Right renal cortex interstitium (tissue), 3 donors: ENCODE data around the gene SLC51B. TPM values are rescaled to one million over a fixed set of nuclear protein-coding genes. Genes with fewer than 3 reads are reported as not detected.
"Not testable (repeated sequence)": the region's sequence is repeated elsewhere in the genome, so short reads cannot be mapped to it uniquely, and the experiment has no call there.

ENCODE experiments used
- DNase-seq, 3 donors: peaks; one replicate each; pipeline ENCODE4 v3.0.0-alpha.2; 2013; ENCODE audit warnings: low read depth in 3 of 3, low spot score in 2 of 3
- polyA plus RNA-seq, 3 donors: library from polyadenylated mRNA; unstranded; fragments of 120-200 nt; gene quantifications; one replicate each; pipeline ENCODE4 v1.2.1, GENCODE V29; 2013; ENCODE audit not compliant: insufficient read length in 3 of 3

The SLC51B gene
- polyA plus RNA-seq, result 10 to 100 TPM; 10.1 to 13.2 (median 11.8) TPM

DNA sequence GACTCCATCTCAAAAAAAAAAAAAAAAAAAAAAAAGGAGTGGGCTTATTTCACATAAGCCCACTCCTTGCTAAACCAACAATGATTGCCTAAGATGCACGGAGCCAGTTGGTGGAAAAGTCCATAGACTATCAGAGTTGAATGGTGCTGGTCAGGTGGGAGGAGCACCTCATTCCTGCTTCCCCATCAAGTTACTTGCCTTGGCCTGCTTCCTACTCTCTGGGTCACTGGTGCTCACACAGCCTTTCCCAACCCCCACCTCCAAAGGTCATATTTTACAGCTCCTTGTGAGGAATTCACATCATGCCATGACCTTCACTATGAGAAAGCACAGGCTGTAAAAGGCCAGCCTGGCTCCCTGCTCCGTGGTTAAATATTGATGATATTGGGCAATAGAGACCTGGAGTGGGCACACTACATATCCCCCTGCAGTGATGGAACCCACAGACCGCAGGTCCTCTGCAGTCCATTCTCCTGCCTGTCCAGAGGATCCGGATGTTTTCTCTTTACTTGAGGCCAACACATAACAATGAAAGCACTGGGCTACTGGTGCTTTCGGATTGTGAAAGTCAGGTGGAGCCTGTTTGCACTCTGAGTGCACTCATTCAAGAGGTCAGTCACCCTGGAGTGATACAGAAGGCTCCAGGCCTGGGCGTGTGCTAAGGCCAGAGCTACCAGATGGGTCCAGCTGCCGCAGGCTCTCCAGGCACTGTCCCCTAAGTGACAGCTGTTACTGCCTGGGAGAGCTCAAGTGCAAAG lies at the start of gene SLC51B:
Gene SLC51B, plus strand, starts transcription at position 664 of the 758 bp plus-strand sequence. CDS start 4,618 bp downstream, outside the sequence.
- no peak for DNase-seq

DNA sequence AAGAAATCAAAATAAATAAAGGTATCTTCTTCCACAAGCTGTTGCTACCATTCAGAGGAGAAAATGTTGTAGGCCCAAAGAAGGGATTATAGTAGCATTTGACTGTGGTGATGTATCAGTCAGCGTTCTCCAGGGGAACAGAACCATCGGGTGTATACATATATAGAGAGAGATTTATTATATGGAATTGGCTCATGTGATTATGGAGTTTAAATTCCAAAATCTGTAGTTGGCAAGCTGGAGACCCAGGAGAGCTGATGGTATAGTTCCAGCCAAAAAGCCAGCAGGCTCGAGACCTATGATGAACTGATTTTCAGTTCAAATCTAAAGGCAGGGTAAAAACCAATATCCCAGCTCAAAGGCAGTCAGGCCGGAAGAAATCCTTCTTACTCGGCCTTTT lies 48.1 kb upstream of the SLC51B start:
- DNase-seq, result no peak

DNA sequence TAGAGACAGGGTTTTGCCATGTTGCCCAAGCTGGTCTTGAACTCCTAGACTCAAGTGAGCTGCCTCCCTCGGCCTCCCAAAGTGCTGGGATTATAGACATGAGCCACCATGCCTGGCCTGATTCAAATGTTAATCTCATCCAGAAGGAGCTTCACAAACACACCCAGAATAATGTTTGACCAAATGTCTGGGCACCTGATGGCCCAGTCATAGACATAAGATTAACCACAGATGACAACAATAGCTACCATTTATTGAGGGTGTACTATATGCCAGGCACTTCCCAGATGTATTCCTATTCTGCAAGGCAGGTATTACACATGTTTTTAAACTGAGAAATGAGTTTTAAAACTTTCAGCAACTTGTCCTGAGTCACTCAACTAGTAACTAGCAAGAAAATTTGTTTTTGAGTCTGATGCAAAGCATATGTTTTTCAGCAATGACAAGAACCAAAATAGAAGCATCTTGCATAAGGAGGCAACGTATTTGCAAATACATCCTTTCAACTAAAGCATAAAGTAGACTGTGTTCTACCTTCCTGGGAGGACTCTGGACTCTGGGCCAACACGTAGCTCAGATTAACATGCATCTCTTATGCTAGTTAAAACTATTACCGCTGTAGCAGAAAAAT lies 47.3 kb upstream of the SLC51B start:
- DNase-seq, result no peak

DNA sequence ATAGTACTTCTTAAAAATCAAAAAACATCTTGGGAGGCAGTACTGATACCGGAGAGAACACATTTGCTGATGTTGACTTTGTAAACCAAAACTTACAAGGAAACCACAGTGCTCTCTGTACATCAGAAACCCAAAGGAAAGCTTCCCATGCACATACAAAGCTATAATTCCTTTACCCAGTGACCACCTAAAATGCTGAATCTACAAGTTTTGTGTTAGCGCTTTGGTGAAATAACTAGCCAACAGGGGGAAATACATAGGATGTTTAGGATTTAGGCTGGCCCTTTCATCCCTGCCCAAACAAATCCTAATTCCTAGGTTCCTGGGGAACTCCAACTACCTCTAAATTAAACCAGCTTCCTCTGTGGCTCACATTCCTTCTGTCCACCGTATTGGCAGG lies 40.2 kb upstream of the SLC51B start:
- no peak for DNase-seq

DNA sequence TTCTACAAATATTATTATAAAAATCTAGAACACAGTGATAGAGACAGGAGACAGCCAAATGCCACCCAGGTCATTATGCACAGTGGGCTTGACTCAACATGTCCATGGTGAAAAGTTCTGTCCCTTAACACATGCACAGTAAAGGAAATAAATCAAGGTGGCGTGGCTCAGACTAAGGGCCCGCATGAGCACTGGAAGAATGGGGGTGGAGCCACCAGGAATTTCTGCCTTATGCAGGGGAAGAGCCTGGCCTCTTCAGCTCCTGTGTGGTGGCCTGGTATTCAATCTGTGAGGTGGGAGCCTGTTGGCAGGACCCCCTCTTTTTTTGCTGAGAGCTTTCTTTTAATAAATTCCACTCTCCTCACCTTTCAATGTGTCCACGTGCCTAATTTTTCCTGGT lies 38.3 kb upstream of the SLC51B start:
- no peak for DNase-seq

DNA sequence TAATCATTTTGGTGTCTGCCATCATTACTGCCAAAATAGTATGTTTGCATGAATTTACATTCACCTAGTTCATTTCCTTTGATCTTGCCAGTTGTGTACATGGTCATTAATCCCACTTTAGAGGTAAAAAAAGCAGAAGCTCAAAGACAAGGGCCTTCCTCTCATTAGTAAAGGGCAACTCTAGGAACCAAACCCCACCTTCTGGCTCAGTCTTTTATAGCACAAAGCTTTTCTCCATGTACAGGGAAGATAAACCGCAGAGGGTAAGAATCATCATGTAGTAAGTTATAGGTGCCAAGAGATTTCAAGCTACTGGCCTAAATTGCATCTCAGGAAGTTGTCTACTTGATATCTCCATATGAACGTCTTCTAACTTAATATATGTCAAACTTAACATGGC lies 36.2 kb upstream of the SLC51B start:
- no peak for DNase-seq

DNA sequence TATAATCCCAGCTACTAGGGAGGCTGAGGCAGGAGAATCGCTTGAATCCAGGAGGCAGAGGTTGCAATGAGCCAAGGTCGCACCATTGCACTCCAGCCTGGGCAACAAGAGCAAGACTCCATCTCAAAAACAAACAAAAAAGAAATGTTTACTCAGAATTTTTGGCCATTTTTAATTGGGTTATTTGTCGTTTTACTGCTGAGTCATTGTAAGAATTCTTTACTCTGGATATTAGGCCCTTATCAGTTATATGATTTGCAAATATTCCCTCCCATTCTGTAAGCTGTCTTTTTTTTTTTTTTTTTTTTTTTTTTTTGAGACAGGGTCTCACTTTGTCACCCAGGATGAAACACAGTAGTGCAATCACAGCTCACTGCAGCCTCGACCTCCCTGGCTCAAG lies 34.0 kb upstream of the SLC51B start:
- not testable (repeated sequence) for DNase-seq

DNA sequence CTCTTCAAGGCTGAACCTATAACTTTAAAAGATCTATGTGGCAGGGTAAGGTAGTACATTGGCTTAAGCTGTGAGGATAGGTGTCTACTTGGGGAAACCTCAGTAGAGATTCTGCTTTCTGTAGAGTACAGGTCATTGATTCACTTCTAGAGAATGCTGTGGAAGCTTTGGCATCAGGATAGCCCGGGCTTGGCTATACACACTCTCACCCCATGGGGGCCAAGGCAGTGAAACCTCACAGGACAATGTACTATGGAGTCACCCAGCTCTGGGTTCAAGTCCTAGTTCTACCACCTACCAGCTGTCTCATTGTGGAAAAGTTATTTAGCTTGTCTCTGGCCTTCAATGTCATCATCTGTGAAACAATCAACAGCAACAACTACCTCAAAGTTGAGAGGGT lies 24.8 kb upstream of the SLC51B start:
- no peak for DNase-seq

DNA sequence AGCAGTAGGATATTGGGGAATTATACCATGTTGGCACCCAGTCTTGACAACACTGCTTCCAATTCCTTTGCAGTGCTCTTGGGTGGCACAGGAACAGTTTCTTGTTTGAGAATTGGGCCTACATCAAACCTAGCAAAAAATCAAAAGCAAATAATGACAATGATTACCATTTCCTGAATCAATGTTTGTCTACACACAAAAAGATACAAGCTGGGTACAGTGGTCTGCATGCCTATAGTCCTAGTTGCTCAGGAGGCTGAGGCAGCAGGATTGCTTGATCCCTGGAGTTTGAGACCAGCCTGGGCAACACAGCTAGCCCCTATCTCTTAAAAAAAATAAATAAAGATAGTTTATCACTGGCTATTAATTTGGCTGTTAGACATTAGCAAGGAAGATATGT lies 23.7 kb upstream of the SLC51B start:
- no peak for DNase-seq

DNA sequence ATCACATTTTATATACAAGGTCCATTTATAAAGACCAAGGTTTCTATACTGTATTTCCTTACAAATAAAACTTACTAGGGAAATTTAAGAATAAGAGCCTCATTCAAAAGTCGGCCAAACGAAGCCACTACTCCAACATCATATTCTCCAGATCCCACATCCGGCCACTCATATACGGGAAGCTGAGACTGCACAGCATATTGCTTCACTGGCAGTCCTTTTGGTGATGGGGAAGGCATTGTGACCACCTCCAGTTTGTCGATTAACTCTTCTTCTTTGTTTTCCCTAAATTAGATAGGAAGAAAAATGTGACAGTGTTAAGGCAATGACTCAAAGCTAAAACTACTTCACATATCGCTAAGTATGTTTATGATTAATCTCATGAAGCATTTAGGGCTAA lies 18.4 kb upstream of the SLC51B start:
- DNase-seq, result no peak

DNA sequence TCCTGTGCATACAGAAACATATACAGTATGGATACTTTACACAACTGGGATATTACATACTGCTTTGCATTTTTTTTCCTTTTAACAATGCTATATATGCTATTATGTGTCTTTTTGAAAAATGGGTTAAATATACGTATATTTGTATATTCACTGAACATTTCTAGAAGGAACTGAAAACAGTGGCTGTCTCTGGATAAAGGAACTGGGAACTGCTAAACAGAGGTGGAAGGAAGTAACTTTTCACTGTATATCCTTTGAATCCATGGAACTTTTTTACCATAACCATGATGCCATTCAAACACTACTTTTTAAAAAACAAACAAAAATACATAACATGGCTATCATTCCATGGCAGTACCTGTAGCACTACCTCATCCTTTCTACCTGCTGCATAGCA lies 17.6 kb upstream of the SLC51B start:
- no peak for DNase-seq

DNA sequence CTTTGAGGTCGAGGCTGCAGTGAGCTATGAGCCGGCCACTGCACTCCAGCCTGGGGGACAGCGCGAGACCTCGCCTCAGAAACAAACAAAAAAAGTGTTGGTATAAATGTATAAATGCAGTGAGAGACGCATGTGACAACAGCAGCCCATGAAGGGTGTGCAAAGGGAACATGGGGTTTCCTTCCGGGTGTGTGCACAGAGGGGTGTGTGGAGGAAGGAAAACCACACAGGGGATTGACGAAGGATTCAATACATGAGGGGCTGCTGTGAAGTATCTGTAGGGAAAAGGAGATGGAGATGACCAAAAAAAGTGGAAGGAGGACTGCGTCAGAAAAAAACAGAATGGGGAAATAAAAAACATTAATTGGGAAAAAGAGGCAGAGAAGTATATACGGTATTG lies 16.8 kb upstream of the SLC51B start:
- DNase-seq, result no peak

DNA sequence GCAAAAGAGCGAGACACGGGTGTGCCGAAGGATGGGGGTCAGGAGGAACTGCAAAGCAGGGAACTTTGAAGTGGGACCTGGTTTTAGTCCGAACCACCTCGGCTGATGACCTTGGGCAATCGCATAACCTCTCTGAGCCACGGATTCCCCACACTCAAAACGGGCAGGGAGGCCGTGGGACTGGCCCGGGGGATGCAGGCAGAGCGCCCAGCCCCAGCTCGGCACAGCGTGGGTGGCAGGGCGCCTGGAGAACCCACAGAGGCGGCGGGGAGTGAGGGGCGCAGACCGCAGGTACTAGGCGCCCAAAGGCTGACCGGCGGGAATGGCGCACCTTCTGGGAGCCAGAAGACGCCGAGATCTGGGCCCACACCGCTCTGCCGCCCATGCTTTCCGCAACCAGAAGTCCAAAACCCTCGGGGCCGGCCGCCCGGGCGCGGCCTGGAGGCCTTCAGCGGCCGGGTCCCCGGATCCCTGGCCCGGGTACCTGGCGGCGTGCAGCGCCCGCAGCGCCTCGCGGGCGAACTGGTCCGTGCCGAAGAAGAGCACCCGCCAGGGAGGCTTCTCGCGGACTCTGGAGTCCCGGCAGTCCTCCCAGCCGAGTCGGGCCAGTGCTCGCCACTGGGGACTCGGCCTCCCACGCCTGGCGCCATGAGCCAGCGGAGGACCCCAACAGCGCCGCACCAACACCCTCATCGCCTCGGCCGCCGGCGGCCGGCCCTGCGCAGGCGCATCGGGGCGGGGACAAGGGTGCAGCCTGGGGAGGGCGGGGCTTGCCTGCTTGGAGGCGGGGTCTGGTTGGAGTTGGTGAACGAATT lies 16.1 kb upstream of the SLC51B start, which contains the start of gene MTFMT:
Gene MTFMT, minus strand, starts transcription at position 719 of the 815 bp plus-strand sequence. Its CDS starts 26 bp downstream, at position 693.
- DNase-seq, result peak in 2 of 3 donors; percentile 75 to 76

DNA sequence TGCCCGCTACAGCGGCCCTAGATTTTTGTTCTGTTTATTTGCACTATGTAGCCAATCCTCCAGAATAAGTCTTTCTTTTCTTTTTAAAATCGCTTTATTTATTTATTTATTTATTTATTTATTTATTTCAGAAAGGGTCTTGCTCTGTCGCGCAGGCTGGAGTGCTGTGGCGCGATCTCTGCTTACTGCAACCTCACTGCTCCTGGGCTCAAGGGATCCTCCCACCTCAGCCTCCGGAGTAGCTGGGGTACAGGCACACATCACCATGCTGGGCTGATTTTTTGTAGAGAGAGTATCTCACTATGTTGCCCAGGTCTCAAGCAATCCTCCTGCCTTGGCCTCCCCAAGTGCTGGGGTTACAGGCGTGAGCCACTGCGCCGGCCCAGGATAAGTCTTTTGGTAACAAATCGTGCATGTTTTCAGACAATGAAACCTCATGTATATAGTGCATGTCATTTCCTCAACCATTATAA lies 15.4 kb upstream of the SLC51B start:
- DNase-seq, result no peak

DNA sequence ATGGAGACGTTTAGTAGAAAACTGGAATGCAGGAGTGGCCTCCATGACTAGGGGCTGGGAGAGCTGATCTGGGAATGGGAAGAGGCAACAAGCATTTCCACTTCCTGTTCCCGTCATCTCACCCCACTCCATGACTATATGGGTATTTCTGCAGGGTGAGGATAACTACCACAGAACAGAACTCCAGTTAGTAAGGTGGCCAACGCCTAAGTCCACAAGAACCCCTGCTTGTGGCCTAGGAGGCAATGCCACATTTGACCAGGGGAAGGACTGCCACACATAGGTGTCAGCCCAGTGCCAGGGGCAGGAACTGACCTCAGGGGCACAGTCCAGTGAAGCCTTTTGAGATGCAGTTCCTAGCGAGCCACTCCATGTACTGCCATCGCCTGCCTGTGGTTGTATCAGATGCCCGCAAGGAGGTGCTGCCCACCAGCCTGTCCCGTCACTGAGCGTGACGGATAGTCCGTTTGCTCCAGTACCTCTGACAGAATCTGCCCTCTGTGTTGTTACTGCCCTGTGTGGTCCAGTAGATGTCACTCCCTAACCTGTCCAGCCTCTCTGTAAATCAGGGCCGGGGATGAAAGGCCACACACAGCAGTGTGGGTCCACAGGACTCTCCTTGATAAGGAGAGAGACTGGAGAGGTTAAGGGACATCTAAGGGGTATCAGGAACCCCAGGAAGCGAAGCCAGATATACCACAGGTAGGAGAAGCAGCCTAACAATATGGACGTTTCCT lies 12.2 kb upstream of the SLC51B start:
- no peak for DNase-seq

DNA sequence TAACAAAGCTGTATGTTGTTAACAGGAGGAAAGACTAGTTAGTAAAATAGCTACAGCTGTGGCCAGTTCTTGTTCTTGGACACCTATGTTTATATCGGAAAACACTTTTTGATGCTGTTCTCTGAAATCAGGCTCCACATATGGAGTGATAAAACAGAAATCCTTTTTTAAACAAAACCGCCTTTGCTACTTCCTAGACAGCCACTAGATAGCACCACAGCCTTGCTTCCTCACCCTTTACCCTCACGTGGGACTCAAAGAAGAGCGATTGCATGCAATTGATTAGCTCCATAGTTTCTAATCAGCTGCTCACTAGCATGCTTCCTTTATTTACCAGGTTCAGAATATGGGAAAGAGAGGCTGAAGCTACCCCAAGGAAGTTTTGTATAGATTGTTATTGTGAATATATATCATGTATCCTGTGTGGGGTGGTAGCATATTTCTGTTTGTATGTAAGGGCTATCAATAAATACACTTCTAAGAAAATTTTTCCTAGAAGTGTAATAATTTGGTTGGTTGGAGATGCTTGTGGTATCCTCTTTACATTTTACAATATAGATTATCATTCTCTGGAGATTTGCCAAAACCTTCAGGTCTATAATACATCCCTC lies 11.4 kb upstream of the SLC51B start:
- no peak for DNase-seq

DNA sequence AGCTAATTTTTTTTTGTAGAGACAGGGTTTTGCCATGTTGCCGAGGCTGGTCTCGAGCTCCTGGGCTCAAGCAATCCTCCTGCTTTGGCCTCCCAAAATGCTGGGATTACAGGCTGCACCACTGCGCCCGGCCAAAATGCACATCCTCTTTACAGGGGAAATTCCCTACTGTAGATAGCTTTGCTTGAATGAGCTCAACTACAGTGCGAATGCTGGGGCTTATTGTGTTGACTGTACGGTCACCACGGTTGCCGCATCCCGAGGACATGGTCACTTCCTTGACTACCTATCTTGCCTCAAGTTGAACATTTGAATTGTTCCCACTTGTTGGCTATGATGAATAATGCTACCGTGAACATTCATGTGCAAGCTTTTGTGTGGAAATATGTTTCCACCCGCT lies 10.5 kb upstream of the SLC51B start:
- no peak for DNase-seq

DNA sequence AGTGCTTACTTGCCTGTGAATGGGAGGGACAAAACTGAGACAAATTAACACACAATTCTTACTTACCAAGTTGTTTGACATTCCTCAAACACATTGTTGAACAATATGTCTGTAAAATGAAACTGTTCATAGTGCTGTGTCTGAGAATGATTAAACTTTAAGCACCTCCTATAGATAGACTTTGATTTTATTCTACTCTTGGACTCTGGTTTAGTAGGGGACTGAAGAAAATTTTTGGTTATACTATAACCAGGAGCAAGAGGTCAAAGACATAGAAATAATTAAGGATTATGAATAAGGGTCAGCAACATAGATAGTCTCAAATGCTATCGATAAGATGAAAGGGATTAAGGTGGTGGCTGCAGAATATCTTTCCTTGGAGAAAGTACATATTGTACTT lies 7.9 kb upstream of the SLC51B start:
- DNase-seq, result no peak

DNA sequence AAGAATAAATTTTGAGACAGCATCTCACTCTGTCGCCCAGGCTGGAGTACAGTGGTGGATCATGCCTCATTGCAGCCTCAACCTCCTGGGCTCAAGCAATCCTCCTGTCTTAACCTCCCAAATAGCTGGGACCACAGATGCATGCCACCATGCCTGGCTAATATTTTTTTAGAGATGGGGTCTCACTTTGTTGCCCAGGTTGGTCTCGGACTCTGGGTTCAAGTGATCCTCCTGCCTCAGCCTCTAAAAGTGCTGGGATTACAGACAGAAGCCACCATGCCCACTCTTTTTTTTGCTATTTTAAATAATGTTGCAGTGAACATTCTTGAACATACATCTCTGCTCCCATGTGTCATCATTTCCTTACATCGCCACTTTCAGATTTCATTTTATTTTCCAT lies 6.8 kb upstream of the SLC51B start:
- no peak for DNase-seq

DNA sequence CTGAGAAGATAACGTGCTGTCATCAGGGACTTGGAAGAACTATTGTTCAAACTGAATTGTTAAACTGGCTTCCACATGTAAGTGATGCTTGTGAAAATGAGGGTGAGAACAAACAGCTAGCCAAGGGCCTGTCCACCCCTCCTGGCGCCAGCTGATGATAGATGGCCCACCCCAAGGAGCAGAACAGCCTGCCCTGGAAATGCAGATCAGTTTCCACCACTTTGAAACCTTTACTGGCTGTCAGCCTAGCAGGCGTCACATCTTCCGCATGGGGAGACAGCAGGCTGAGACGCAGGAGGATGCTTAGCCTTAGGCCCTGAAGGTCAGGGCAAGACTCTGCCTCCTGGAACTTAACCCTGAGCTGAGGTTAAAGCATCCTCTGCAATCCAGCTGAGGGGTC lies 6.4 kb upstream of the SLC51B start:
- DNase-seq, result no peak
